H1 (cell line): ENCODE data around the gene TP73. TPM values are rescaled to one million over a fixed set of nuclear protein-coding genes. Genes with fewer than 3 reads are reported as not detected.

Source experiments
- CTCF ChIA-PET: fragments of 300-600 bp; sonication (Branson Sonifier 250); formaldehyde crosslinking; loops from one replicate; lab custom pipeline; 2021; ENCODE audit not compliant: partially characterized antibody; lab: Charles Lee
- POLR2A ChIA-PET: fragments of 300-600 bp; sonication (Branson Sonifier 250); formaldehyde crosslinking; loops from one replicate; lab custom pipeline; 2021; ENCODE audit warnings: inconsistent platforms; ENCODE audit not compliant: partially characterized antibody; lab: Charles Lee
- DNase-seq, 2 experiments: peaks; one replicate each; pipeline versions ENCODE4 v3.0.0 to v3.0.0-alpha.2; 2010 to 2022; ENCODE audit warnings: low spot score in 2 of 2, low read depth in 1 of 2, mixed read lengths in 1 of 2
- FAIRE-seq: peaks from 2 replicates; lab custom pipeline; 2011; peaks lifted over from hg19 to GRCh38; lab: Jason Lieb, UNC
- H2AFZ ChIP-seq: 2 replicates; pipeline ENCODE4 v1.8.1; 2012; ENCODE audit warnings: low read length, inconsistent platforms
- H2AK5ac ChIP-seq: 2 replicates; pipeline ENCODE4 v1.6.1; 2013; ENCODE audit warnings: low read depth, low read length
- H2BK120ac ChIP-seq: replicated peaks from 2 replicates; pipeline ENCODE3; 2013; ENCODE audit warnings: low read depth, low read length, inconsistent platforms
- H2BK12ac ChIP-seq: 2 replicates; pipeline ENCODE4 v1.6.1; 2013; ENCODE audit warnings: low read depth, low read length
- H2BK15ac ChIP-seq: 2 replicates; pipeline ENCODE4 v1.6.1; 2013; ENCODE audit warnings: low read length
- H2BK20ac ChIP-seq: 2 replicates; pipeline ENCODE4 v1.6.1; 2013; ENCODE audit warnings: low read length
- H2BK5ac ChIP-seq: 2 replicates; pipeline ENCODE4 v1.6.1; 2013; ENCODE audit warnings: low read depth, low read length
- H3K14ac ChIP-seq: 2 replicates; pipeline ENCODE4 v1.6.1; 2013; ENCODE audit warnings: inconsistent platforms; ENCODE audit not compliant: insufficient read length
- H3K18ac ChIP-seq: 2 replicates; pipeline ENCODE4 v1.6.1; 2013; ENCODE audit warnings: low read length; ENCODE audit errors: extremely low read depth
- H3K23ac ChIP-seq: 2 replicates; pipeline ENCODE4 v1.6.1; 2013; ENCODE audit warnings: inconsistent platforms; ENCODE audit not compliant: insufficient read length
- H3K23me2 ChIP-seq: 2 replicates; pipeline ENCODE4 v1.6.1; 2013; ENCODE audit warnings: low read depth, low read length
- H3K27ac ChIP-seq: 2 replicates; pipeline ENCODE4 v1.6.1; 2011; ENCODE audit warnings: low read depth, low read length, inconsistent platforms
- H3K27me3 ChIP-seq, 4 experiments: replicated peaks in 1 of 4; 1 replicate in 1 of 4; 2 replicates in 3 of 4; pipeline versions ENCODE4 v1.6.1 to v1.8.1; 2011 to 2013; ENCODE audit warnings: low read length in 3 of 4, mild to moderate bottlenecking in 3 of 4, inconsistent platforms in 2 of 4, mixed read lengths in 2 of 4, moderate library complexity in 1 of 4; ENCODE audit not compliant: control insufficient read depth in 3 of 4, insufficient read depth in 3 of 4; ENCODE audit errors: extremely low read depth in 1 of 4
- H3K36me3 ChIP-seq, 4 experiments: 2 replicates each; pipeline versions ENCODE4 v1.6.1 to v1.8.1; 2011 to 2013; ENCODE audit warnings: mild to moderate bottlenecking in 4 of 4, low read length in 3 of 4, moderate library complexity in 2 of 4, control low read depth in 1 of 4, inconsistent platforms in 1 of 4; ENCODE audit not compliant: insufficient read depth in 4 of 4, control insufficient read depth in 2 of 4
- H3K4ac ChIP-seq: replicated peaks from 2 replicates; pipeline ENCODE3; 2013; ENCODE audit warnings: low read length, low read depth, mixed read lengths, inconsistent platforms; ENCODE audit not compliant: insufficient read length
- H3K4me1 ChIP-seq, 4 experiments: replicated peaks in 1 of 4; 1 replicate in 1 of 4; 2 replicates in 3 of 4; pipeline versions ENCODE4 v1.6.1 to v1.8.1; 2011 to 2013; ENCODE audit warnings: low read length in 3 of 4, inconsistent platforms in 2 of 4, mixed read lengths in 1 of 4; ENCODE audit not compliant: insufficient read depth in 4 of 4, control insufficient read depth in 3 of 4
- H3K4me2 ChIP-seq, 2 experiments: 2 replicates each; pipeline versions ENCODE4 v1.6.1 to v1.8.1; 2011 to 2013; ENCODE audit warnings: low read depth in 2 of 2, low read length in 2 of 2, control low read depth in 1 of 2, inconsistent platforms in 1 of 2, mild to moderate bottlenecking in 1 of 2; ENCODE audit not compliant: insufficient read depth in 1 of 2
- H3K4me3 ChIP-seq, 4 experiments: fragments of 200-600, 300-600 bp in 1 of 4; sonication (generic), shearing (Covaris generic), sonication (Bioruptor Twin) in 1 of 4; 2 replicates each; pipeline versions ENCODE4 v1.5.1 to v1.8.1; 2011 to 2016; ENCODE audit warnings: low read length in 4 of 4, low read depth in 3 of 4, control low read depth in 2 of 4, inconsistent platforms in 2 of 4, mild to moderate bottlenecking in 2 of 4, mixed read lengths in 1 of 4, moderate library complexity in 1 of 4; ENCODE audit not compliant: insufficient read depth in 2 of 4; ENCODE audit errors: extremely low read depth in 1 of 4
- H3K56ac ChIP-seq: replicated peaks from 2 replicates; pipeline ENCODE3; 2013; ENCODE audit warnings: low read depth, mild to moderate bottlenecking, mixed read lengths, low read length, inconsistent platforms; ENCODE audit not compliant: insufficient read length
- H3K79me1 ChIP-seq: 2 replicates; pipeline ENCODE4 v1.6.1; 2013; ENCODE audit warnings: low read depth, low read length, control low read depth
- H3K79me2 ChIP-seq, 2 experiments: 2 replicates each; pipeline versions ENCODE4 v1.6.1 to v1.8.1; 2012 to 2013; ENCODE audit warnings: low read length in 2 of 2, mild to moderate bottlenecking in 2 of 2, inconsistent platforms in 1 of 2; ENCODE audit not compliant: insufficient read depth in 2 of 2, control insufficient read depth in 1 of 2
- H3K9ac ChIP-seq, 4 experiments: replicated peaks in 1 of 4; 1 replicate in 1 of 4; 2 replicates in 3 of 4; pipeline versions ENCODE4 v1.6.1 to v1.8.1; 2011 to 2013; ENCODE audit warnings: low read depth in 3 of 4, low read length in 3 of 4, control low read depth in 2 of 4, mild to moderate bottlenecking in 2 of 4, moderate library complexity in 2 of 4, inconsistent platforms in 1 of 4; ENCODE audit errors: extremely low read depth in 1 of 4
- H3K9me3 ChIP-seq, 2 experiments: 2 replicates each; pipeline versions ENCODE4 v1.6.1 to v1.8.1; 2012 to 2013; ENCODE audit warnings: mild to moderate bottlenecking in 2 of 2, moderate library complexity in 2 of 2, control low read depth in 1 of 2, inconsistent platforms in 1 of 2, low read depth in 1 of 2, low read length in 1 of 2, mixed read lengths in 1 of 2; ENCODE audit not compliant: insufficient read depth in 2 of 2
- H4K20me1 ChIP-seq, 2 experiments: replicated peaks in 1 of 2; 2 replicates each; pipeline versions ENCODE3 to v1.8.1; 2011 to 2013; ENCODE audit warnings: inconsistent platforms in 2 of 2, low read length in 2 of 2, mild to moderate bottlenecking in 1 of 2; ENCODE audit not compliant: insufficient read depth in 2 of 2, control insufficient read depth in 1 of 2
- H4K5ac ChIP-seq: 2 replicates; pipeline ENCODE4 v1.6.1; 2013; ENCODE audit warnings: low read length, low read depth, mixed read lengths, inconsistent platforms; ENCODE audit not compliant: insufficient read length
- H4K8ac ChIP-seq: 2 replicates; pipeline ENCODE4 v1.8.0; 2013; ENCODE audit warnings: mild to moderate bottlenecking, moderate library complexity, low read length, inconsistent platforms; ENCODE audit not compliant: insufficient read depth; ENCODE audit errors: extremely low read depth
- H4K91ac ChIP-seq: replicated peaks from 2 replicates; pipeline ENCODE3; 2013; ENCODE audit warnings: low read length, mixed read lengths, inconsistent platforms; ENCODE audit not compliant: insufficient read length
- JUND ChIP-seq: IDR thresholded peaks from 2 replicates; pipeline ENCODE4 v1.6.1; 2011; ENCODE audit warnings: mild to moderate bottlenecking, improper control_type of control experiment, low read length
- KDM1A ChIP-seq: fragments of 200-600, 300-600 bp; sonication (generic); IDR thresholded peaks from 2 replicates; pipeline ENCODE4 v1.7.1; 2016; ENCODE audit warnings: mild to moderate bottlenecking, low read length, borderline replicate concordance
- POLR2AphosphoS5 ChIP-seq: IDR thresholded peaks from 2 replicates; pipeline ENCODE4 v1.6.1; 2011; ENCODE audit warnings: low read depth, low read length
- SRF ChIP-seq: IDR thresholded peaks from 2 replicates; pipeline ENCODE4 v1.6.1; 2011; ENCODE audit warnings: mild to moderate bottlenecking, low read depth, low read length, moderate library complexity
- TAF7 ChIP-seq: optimal IDR thresholded peaks from 2 replicates; pipeline ENCODE3; 2011; ENCODE audit warnings: low read depth, mild to moderate bottlenecking, inconsistent platforms, low read length, moderate library complexity, borderline replicate concordance
- WGBS, 2 experiments: shearing (Covaris generic) in 1 of 2; methylation state at CpG; one replicate each; pipeline versions ENCODE4 v1.1.6 to v1.1.7; 2013 to 2015; ENCODE audit warnings: low lambda C conversion rate in 2 of 2, mixed read lengths in 2 of 2, inconsistent platforms in 1 of 2, low coverage in 1 of 2, missing lambda C conversion rate in 1 of 2; ENCODE audit not compliant: insufficient replicate concordance in 2 of 2, insufficient coverage in 1 of 2, insufficient read length in 1 of 2; ENCODE audit errors: extremely low coverage in 1 of 2, missing lambda C conversion rate in 1 of 2; 5-methylcytosine and 5-hydroxymethylcytosine counted together
- polyA plus RNA-seq, 7 experiments: library from polyadenylated mRNA; depleted of rRNA in 3 of 7; stranded (reverse) in 5 of 7; unstranded in 2 of 7; fragments of >200 nt in 5 of 7; fragments of 200-250 nt in 2 of 7; gene quantifications; 1 replicate in 5 of 7; 2 replicates in 1 of 7; 4 replicates in 1 of 7; pipeline versions ENCODE4 v1.2.1 to v1.2.3, GENCODE V29; 2011 to 2013; ENCODE audit warnings: missing spikeins in 2 of 7, mixed read lengths in 2 of 7
- total RNA-seq: library from RNA; stranded (reverse); fragmentation: NEBNext Ultra II Directional; extraction: Animal tissue kit (Norgen Biotek cat#: 25700); gene quantifications from 2 replicates; pipeline ENCODE4 v1.2.1, GENCODE V29; 2021

The TP73 gene
- total and polyA plus RNA-seq, 2 of the 8 experiments (the other 6 are each of a cell fraction or from before 2014, with no cell fraction given) = 2.6 to 3.1 TPM

DNA sequence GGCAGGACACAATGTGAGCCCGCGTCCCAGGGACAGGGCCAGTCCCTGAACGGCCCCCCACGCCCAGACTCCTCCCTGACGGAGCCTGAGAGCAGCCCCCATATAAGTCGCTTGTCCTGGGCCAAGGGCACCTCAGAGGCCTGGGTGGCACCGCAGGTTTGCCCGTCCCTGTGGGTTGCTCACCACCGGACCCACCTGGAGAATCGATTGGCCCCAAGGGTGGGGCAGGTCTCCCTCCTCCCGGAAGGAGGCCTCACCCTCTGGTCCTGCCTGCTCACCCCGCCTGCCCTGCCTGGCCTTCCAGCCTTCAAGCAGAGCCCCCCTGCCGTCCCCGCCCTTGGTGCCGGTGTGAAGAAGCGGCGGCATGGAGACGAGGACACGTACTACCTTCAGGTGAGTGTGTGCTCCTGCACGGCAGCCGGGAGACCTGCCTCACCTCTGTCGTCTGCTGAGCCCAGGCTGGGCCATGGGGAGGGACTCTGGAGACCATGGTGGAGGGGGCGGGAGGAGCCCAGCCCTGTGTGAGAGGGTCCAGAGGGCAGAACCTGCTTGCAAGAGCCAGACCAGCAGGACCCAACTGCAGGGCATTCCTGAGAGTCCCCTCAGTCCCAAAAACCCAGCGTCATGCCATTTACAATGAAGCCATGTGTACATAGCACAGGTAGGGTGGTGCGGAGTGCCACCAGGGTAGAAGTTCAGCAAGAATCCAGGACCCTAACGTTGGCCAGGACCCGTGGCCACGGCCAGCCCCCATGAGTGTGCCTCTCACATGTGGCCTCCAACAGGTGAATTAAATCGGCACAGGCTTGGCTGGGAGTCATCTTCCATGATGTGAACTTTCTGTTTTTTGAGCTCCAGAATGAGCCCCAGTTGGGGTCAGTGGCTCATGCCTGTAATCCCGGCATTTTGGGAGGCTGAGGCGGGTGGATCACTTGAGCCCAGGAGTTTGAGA lies 75.8 kb downstream of the TP73 start:
- no peak overlapping the region for H3K23ac ChIP-seq

More for the DNA sequence above, 75.8 kb downstream of the TP73 start:
- H4K8ac ChIP-seq = peak overlapping the region; percentile 71; the same call in 1 of the 2 replicates
- no peak overlapping the region for H2BK12ac ChIP-seq
- POLR2A ChIA-PET = interaction anchor here (0.7 to 1.4 kb wide), 6 partner anchors 12 to 173 kb away, joined by 3 to 6 read pairs (median 3); no protein-coding TSS in a partner anchor
- no peaks in the 10 kb centered on the region for H3K79me1 ChIP-seq
- no peak for DNase-seq
- no peak for FAIRE-seq
- no peak overlapping the region for H2BK20ac ChIP-seq
- H3K4me2 ChIP-seq = no peak overlapping the region
- no peak overlapping the region for H2BK5ac ChIP-seq
- no peak overlapping the region for H4K91ac ChIP-seq
- 89% methylated on average over 11 of the region's 31 CpGs; no CpG with 5 or more reads in 1 of the 2 experiments for WGBS, 2 experiments
- H3K36me3 ChIP-seq = no peaks in the 10 kb centered on the region
- no peak overlapping the region for H3K14ac ChIP-seq
- H4K20me1 ChIP-seq = peaks cover 0 to 7% of the 10 kb centered on the region in 2 experiments
- H2AK5ac ChIP-seq = no peak overlapping the region
- H3K27ac ChIP-seq = no peak overlapping the region
- H3K4me1 ChIP-seq = peaks cover 0 to 13% (median 9%) of the 10 kb centered on the region in 4 experiments; a peak in 5 of 7 replicates
- peaks cover 15% of the 10 kb centered on the region; the same call in 1 of the 2 replicates for H3K23me2 ChIP-seq
- TF ChIP-seq SRF (no peak), JUND (no peak), KDM1A (no peak), POLR2AphosphoS5 (0 out of 2 replicates have a peak, but pooled peaks have one; percentile 4), TAF7 (no peak)
- no peak overlapping the region for H3K18ac ChIP-seq
- H3K79me2 ChIP-seq = no peaks in the 10 kb centered on the region
- H3K4ac ChIP-seq = no peak overlapping the region
- no peak overlapping the region for H3K4me3 ChIP-seq
- no peak overlapping the region for H2AFZ ChIP-seq
- no peak overlapping the region for H4K5ac ChIP-seq
- no peak overlapping the region for H2BK120ac ChIP-seq
- no peak overlapping the region for H3K9ac ChIP-seq
- H3K56ac ChIP-seq = no peak overlapping the region
- no peaks in the 10 kb centered on the region for H3K9me3 ChIP-seq
- CTCF ChIA-PET = interaction anchor here (0.7 to 2.4 kb wide), 37 partner anchors 9 to 285 kb away, joined by 3 to 18 read pairs (median 4); no protein-coding TSS in a partner anchor
- H2BK15ac ChIP-seq = no peak overlapping the region
- no peaks in the 10 kb centered on the region; a peak in 3 of 7 replicates for H3K27me3 ChIP-seq
